GM21390 (cell line): ENCODE measurements around the gene MARCHF3.

Experiments
- ATAC-seq: cut with Tn5 transposase; IDR thresholded peaks from one replicate; pipeline ENCODE4 v1.9.1; 2021; ENCODE audit not compliant: unreplicated experiment

The MARCHF3 gene

GRCh38 chr5:126819253-126819652 is 211.1 kb downstream of the MARCHF3 start:
- ATAC-seq, result no peak

- no peak for ATAC-seq
These were observed 211.6 kb downstream of the MARCHF3 start for GRCh38 chr5:126818736-126819135.
